Activated T-helper 17 cell treated with anti-CD3 and anti-CD28 coated beads, Interleukin-2, amount 50 U/mL, for 72 hours (primary cell): ENCODE data around the gene TAF10. TPM values are rescaled to one million over a fixed set of nuclear protein-coding genes. Genes with fewer than 3 reads are reported as not detected.
A peak's percentile ranks its signal among the peaks of the same experiment; 100 is the strongest.

Source experiments
- ATAC-seq: fragments of 150-1000 bp; cut with Tn5 transposase; replicated peaks from 2 replicates; pipeline ENCODE4 v1.10.0; 2021; ENCODE audit warnings: mild to moderate bottlenecking, moderate library complexity
- H3K27ac Mint-ChIP-seq: one replicate; pipeline ENCODE4 v1.8.0; 2022; ENCODE audit warnings: mixed read lengths
- H3K27me3 Mint-ChIP-seq: one replicate; pipeline ENCODE4 v1.8.0; 2022; ENCODE audit warnings: mixed read lengths
- H3K36me3 Mint-ChIP-seq: one replicate; pipeline ENCODE4 v1.8.0; 2022; ENCODE audit warnings: low read depth, mild to moderate bottlenecking, mixed read lengths
- H3K4me1 Mint-ChIP-seq: one replicate; pipeline ENCODE4 v1.8.0; 2022; ENCODE audit warnings: mixed read lengths
- H3K4me3 Mint-ChIP-seq: one replicate; pipeline ENCODE4 v1.8.0; 2022; ENCODE audit warnings: mild to moderate bottlenecking, mixed read lengths
- H3K9me3 Mint-ChIP-seq: one replicate; pipeline ENCODE4 v1.8.0; 2022; ENCODE audit warnings: mixed read lengths
- total RNA-seq, 2 donors: library from RNA; stranded (reverse); gene quantifications; one replicate each; pipeline ENCODE4 v1.2.3, GENCODE V29; 2022

Gene TAF10
- total RNA-seq, 2 donors from 2014 or later, result 82.2 to 106 TPM

DNA sequence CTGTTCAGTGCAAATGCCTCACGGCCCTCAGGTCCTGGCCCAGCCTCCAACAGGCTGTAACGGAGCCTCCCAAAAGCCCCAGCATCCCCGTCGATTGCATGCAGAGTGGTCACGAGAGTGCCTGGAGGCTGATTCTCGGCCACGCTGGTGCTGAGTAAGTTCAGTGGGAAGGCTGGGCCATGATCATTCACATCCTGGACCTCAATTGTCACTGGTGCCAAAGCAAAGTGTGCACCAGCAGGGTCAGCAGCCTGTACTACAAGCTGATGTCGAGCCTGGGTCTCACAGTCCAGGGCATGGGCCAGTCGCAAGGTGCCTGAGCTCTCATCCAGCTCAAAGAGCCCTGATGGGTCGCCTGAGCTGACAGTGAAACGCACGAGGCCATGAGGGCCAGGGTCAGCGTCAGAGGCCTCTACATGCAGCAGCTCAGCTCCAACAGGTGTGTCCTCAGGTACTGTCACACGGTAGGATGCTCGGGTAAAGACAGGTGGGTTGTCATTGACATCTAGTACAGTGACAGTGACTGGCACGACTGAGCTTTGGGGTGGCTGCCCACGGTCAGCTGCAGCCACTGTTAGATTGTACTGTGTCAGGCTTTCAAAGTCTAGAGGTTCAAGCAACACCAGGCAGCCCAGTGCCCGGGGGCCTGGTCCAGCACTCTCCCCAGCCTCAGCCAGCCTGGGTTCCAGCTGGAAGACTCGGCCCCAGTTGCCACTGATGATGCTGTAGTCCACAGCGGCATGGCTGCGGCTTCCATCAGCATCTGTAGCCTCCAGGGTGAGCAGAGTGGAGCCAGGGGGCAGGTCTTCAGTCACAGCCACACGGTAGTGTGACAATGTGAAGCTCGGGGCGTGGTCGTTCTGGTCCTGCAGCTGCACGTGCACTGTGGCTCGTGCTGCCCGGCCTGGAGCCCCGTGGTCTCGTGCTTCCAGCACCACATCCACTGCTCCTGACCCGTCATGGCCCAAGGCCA lies 11.7 kb upstream of the TAF10 start:
- Mint-ChIP-seq H3K9me3 (no peaks in the 10 kb centered on the region), H3K36me3 (no peaks in the 10 kb centered on the region), H3K4me1 (peaks cover 6% of the 10 kb centered on the region), H3K27me3 (no peaks in the 10 kb centered on the region), H3K27ac (peak overlapping the region; percentile 68), H3K4me3 (no peak overlapping the region)
- no peak for ATAC-seq

DNA sequence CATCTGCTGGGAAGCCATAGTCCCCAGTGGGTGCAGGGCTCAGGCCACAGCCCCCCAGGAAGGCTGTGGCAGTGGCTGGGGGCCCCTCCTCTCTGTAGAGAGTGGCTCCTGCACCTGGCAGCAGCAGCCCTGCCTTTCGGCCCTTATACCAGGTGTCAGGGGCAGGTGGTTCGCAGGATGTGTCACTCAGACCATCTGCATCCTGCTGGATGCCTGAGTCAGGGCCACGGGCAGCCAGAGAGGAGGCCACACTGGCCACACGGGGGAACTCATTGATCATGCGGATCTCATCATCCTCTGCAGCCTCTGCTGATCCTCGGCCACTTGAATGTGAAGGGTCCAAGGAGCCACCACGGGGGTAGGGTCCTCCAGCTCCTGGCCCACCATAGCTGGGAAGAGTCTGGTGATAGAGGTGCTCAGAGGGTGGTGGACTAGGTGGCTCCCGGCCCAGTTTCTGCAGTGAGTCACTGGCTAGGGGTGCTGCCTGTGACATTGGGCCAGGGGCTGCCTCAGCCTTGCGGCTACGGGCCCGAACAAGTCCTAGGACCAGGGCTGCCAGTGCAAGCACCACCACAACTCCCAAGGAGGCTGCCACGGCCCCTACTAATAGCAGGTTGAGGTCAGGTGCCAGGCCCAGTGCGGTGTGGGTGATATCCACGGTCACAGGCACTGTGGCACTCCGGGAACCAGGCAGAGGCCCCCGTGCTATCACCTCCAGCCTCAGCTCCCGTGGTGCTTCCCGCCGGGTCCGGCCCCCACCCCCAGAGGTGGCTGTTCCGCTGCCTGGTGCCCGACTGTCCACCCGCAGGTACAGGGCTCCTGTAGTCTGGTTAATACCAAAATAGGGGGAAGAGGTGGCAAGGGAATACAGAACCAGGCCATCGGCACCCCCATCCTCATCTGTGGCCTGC lies 10.5 kb upstream of the TAF10 start:
- Mint-ChIP-seq H3K9me3 (no peaks in the 10 kb centered on the region), H3K27ac (no peak overlapping the region), H3K27me3 (no peaks in the 10 kb centered on the region), H3K36me3 (no peaks in the 10 kb centered on the region), H3K4me1 (peaks cover 2% of the 10 kb centered on the region), H3K4me3 (no peak overlapping the region)
- ATAC-seq, result no peak

DNA sequence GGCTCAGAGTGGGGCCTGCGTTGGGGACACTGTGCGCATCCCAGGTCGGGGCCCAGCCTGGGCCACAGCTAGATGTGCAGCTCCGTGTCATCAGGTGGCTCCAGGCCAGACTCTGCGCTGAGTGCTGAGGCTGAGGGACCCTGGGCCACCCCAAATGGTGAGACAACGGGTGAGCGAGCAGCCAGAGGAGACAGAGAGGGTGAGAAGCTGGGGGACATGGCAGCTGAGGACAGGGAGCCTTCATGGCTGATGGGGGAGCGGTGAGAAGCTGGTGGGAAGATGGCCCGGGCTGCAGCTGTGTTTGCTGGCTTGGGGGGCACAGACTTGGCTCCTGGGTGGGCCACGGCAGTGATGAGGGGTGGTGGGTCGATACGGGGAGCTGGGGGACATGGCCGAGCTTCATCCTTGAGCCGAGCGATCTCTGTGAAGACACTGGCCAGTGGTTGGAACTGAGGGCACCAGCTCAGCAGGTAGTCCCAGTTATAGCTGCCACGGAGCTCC lies 9.7 kb upstream of the TAF10 start:
- Mint-ChIP-seq H3K36me3 (no peaks in the 10 kb centered on the region), H3K4me1 (peaks cover under 1% of the 10 kb centered on the region), H3K27me3 (no peaks in the 10 kb centered on the region), H3K27ac (no peak overlapping the region), H3K9me3 (no peaks in the 10 kb centered on the region), H3K4me3 (no peak overlapping the region)
- no peak for ATAC-seq

DNA sequence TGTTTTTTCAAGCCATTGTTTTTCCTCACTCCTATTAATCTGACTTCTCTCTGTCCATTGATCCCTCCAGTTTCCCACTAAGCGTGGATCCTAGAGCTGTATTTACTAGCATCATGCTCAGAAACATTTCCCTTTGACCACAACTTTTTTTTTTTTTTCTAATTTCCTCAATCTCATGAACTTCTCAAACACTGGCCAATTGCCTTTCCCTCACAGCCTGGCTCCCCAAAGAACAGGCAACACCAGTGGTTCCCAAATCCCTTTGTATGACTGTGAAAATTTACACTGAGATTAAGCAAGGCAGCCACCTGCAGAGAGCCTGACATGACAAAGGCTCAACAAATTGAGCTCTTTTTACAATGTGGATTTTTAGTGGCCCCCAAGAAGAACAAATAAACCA lies 8.6 kb upstream of the TAF10 start:
- Mint-ChIP-seq H3K36me3 (no peaks in the 10 kb centered on the region), H3K4me1 (peaks cover 10% of the 10 kb centered on the region), H3K27ac (no peak overlapping the region), H3K27me3 (no peaks in the 10 kb centered on the region), H3K9me3 (no peaks in the 10 kb centered on the region), H3K4me3 (no peak overlapping the region)
- ATAC-seq, result no peak

DNA sequence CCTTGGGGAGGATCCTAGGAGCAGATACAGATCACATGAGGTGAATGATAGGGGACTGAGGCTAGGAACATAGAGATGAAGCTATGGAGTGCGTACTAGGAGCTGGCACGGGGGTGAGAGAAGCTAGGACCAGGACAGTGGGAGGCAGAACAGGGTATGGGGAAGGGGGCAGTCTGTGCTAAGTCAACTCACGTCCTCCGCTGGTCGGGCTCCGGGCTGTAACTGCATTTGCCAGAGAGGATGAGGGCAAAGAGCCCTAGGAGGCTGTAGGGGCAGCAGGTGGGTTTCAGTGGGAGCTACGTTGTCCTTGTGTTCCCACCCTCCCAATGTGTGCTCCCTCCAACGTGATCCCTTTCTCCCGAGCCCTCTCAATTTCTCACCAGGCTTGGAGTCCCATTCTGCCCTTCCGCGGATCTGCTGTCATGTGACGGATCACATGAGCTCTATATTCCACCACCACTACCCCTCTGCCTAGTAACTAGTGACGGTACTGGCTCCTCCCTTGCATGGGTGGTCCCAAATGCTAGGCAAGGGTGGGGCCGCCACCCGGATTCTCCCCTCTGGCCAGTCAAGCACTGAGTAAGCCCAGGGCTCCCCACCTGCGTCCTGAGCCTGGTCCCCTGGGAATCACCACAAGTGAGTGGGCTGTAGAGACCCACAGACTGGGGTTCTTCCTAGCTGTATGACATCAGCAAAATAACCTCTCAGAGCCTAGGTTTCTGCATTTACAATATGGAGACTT lies 7.2 kb upstream of the TAF10 start, which contains the start of gene TPP1:
Gene TPP1, minus strand, starts transcription at position 419 of the 742 bp plus-strand sequence. Its CDS starts 22 bp downstream, at position 397.
- Mint-ChIP-seq H3K36me3 (no peaks in the 10 kb centered on the region), H3K9me3 (no peaks in the 10 kb centered on the region), H3K27ac (no peak within 1 kb of the TSS), H3K4me3 (no peak within 1 kb of the TSS), H3K4me1 (peaks cover 13% of the 10 kb centered on the region), H3K27me3 (no peaks in the 10 kb centered on the region)
- ATAC-seq, result peak; percentile 89

DNA sequence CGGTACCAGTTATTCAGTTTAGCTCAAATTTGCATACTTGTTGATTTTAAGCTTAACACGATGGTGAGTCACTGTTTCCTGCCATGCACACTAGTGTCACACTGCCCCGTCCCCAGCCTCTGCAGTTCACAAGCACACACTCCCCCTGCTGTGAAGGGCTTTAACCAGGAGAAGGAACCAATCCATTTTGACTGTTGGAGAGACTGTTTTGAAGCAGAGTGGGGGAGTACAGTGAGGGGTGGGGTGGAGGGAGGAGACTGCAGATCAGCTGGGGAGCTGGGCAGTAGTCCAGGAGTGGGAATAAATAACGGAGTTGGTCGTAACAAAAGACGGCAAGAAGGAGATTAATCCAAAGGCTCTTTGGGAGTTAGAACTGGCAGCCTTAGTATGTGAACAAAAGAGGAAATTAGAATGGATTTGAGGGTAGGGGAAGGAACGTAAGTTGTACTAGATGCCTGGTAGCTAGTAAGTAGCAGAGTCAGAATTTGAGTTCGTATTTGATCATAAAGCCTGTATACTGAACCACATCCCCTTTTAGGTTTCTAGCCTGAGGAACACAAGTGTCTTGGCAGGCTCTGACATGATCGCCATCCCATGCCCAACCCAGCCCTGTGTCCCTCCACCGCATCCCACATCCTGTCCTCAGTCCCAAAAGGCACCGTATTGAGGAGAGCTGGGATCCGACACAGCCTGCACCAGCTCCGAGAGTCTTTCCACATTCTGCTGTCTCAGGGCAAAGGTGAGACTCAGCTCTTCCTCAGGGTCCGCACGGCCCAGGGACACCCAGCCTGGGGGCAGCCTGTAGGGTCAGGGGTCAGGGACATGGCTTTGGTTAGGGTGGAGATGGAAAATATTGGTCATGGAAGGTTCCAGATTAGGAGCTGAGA lies 6.3 kb upstream of the TAF10 start:
- no peaks in the 10 kb centered on the region for H3K36me3 Mint-ChIP-seq
- H3K9me3 Mint-ChIP-seq, result no peaks in the 10 kb centered on the region
- H3K4me1 Mint-ChIP-seq, result peaks cover 13% of the 10 kb centered on the region
- no peak overlapping the region for H3K27ac Mint-ChIP-seq
- H3K27me3 Mint-ChIP-seq, result no peaks in the 10 kb centered on the region
- H3K4me3 Mint-ChIP-seq, result no peak overlapping the region
- ATAC-seq, result peak; percentile 73

DNA sequence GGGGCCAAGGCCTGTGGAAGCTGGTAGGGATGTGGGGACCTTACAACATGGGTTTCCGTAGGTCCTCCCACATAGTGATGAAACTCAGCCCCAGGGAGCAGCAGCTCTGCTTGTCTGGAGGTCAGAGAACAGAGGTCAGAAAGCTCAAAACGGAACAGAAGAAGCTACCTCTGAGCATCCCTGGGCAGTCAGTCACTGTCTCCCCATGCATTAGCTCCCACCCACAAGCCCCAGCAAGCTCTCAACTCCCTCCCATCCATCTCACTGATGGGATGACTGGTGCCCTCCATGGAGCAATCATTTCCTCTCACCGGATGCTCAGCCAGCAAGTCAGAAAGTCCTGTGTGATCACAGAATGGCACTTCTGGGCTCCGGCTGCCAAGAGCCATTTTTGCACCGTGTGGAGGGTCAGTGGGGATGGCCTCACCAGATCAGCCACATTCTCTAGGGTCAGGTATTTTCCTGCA lies 5.3 kb upstream of the TAF10 start:
- Mint-ChIP-seq H3K27me3 (no peaks in the 10 kb centered on the region), H3K4me3 (no peak overlapping the region), H3K9me3 (no peaks in the 10 kb centered on the region), H3K36me3 (no peaks in the 10 kb centered on the region), H3K27ac (no peak overlapping the region), H3K4me1 (peaks cover 13% of the 10 kb centered on the region)
- no peak for ATAC-seq

DNA sequence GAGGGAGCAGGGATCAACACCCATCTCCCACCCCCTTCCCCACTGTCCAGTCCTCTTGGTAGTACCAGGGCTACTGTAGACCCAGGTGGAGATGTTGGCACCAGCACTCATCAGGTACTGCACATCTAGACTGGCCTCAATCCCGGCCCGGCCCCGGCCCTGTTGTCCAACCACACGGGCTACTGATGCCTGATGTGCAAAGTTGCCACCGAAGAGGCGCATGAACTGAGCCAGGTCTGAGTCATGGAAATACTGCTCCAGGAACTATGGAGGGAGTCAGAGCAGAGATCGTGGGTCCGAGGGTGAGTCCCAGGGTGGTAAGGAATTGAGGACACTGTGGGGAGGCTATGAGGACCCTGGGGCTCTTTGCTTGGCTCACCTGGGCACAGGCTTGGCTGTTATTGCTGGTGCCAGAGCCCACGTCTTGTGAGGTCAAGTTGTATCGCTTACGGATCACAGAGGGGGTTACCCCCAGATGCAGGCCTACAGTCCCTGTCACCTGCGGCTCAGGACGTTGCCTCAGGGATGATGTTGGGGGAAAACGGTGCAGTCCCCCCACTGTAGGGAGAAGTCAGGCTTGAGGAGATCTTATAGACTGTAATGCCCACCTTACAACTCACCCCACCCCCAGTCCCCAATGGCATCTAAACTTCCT lies 4.7 kb upstream of the TAF10 start:
- ATAC-seq, result no peak
- H3K27me3 Mint-ChIP-seq, result no peaks in the 10 kb centered on the region
- H3K9me3 Mint-ChIP-seq, result no peaks in the 10 kb centered on the region
- peaks cover 13% of the 10 kb centered on the region for H3K4me1 Mint-ChIP-seq
- no peak overlapping the region for H3K27ac Mint-ChIP-seq
- H3K36me3 Mint-ChIP-seq, result no peaks in the 10 kb centered on the region
- no peak overlapping the region for H3K4me3 Mint-ChIP-seq

DNA sequence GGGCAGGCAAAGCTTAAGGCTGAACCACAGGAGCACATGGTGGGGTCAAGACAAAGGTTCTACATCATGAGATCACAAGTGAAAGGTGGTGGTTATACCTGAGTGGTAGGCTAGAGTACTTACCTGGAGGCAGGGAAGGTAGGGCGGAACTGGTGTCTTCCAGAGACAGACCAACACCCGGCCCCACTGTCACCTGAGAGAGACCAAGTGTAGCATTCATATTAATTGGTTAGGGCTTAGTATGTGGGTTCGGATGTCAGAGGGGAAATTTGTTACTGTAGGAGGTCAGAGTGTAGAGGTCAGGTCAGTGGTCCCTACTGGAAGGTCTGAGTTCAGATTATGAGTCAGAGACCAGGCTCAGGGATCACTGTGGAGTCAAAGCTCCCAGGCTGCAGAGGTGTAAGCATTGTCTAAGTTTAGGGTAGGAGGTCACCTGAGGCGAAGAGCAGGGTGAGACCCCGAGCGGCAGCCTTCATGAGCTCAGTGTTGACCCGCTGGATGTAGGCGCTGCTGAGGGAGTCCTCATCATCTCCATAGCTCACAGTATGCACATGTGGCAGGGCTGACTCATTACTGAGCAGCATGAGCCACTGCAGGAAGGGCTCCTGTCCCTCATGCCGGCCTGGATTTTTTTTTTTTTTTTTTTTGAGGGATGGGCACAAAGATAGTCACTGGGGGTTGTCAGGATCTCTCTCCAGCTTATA lies 4.0 kb upstream of the TAF10 start:
- Mint-ChIP-seq H3K36me3 (peaks cover 6% of the 10 kb centered on the region), H3K9me3 (no peaks in the 10 kb centered on the region), H3K27ac (no peak overlapping the region), H3K4me1 (peaks cover 17% of the 10 kb centered on the region), H3K4me3 (no peak overlapping the region), H3K27me3 (no peaks in the 10 kb centered on the region)
- no peak for ATAC-seq

DNA sequence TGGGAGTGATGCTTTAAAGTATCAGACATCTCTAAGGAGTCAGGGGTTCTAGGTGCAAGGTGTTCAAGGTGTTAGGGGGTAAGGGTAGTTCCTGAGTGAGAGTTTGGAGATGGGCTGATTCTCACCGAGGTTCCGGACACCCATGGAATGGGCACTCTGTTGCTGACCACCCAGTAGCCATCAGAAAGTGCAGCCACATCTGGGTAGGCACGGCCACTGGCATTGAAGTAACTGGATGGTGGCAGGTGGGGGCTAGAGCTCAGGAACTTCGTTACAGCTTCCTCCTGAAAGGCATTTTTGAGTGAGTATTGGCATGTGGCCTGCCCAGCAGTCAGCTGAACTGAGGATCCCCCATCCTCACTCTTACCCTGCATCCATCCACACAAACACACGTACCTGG lies 3.0 kb upstream of the TAF10 start:
- Mint-ChIP-seq H3K9me3 (no peaks in the 10 kb centered on the region), H3K4me3 (no peak overlapping the region), H3K27me3 (no peaks in the 10 kb centered on the region), H3K4me1 (peaks cover 20% of the 10 kb centered on the region), H3K36me3 (peaks cover 16% of the 10 kb centered on the region), H3K27ac (no peak overlapping the region)
- no peak for ATAC-seq

DNA sequence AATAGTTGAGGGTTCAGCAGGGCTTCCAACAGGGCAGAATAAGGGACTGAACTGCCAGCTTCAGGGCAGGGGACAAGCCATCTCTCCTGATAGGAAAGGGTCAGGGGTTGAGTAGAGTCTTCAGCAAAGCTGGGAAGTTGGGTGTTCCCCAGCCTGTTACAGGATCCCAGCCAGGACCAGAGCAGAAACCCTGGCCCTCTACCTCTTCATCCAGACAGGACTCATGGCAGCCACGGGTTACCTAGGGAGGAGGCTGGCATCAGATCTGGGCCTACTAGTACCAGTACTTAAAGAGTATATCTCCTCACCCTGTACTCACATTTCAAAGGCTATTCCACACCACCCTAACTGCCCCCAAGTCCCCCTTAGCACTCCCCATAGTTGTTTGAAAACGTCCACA lies 2.4 kb upstream of the TAF10 start:
- Mint-ChIP-seq H3K36me3 (peaks cover 22% of the 10 kb centered on the region), H3K4me1 (peaks cover 25% of the 10 kb centered on the region), H3K9me3 (no peaks in the 10 kb centered on the region), H3K27ac (no peak overlapping the region), H3K27me3 (no peaks in the 10 kb centered on the region), H3K4me3 (no peak overlapping the region)
- no peak for ATAC-seq

DNA sequence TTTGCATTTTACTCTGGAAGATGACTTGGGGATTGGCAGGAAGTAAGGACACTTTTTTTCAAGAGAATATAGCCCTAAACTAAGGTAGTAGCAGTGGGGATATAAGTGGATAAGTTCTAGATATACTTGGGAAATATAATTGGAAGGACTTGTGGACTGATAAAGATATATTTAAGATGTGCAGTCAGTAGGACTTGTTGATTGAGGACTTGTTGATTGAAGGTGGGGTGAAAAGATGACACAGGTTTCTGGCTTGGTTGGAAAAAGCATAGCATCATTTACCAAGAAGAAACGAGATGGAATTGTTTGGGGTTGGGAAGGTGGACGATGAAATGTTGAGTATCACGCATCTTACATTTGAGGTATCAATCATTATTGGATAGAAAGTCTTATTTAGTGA lies 1.5 kb upstream of the TAF10 start:
- Mint-ChIP-seq H3K27ac (no peak overlapping the region), H3K9me3 (no peaks in the 10 kb centered on the region), H3K27me3 (no peaks in the 10 kb centered on the region), H3K36me3 (peaks cover 32% of the 10 kb centered on the region), H3K4me1 (peaks cover 25% of the 10 kb centered on the region), H3K4me3 (no peak overlapping the region)
- ATAC-seq, result no peak
